ENCODE results near the gene NUP54. TPM values are rescaled to one million over a fixed set of nuclear protein-coding genes. Genes with fewer than 3 reads are reported as not detected.

The NUP54 gene
- total RNA-seq, 6 donors from 2014 or later, result 13.7 to 42.0 (median 29.4) TPM

- TF ChIP-seq POLR2A (IDR thresholded peaks at IDR 0.05) (no peak), POLR2AphosphoS5 (IDR thresholded peaks at IDR 0.05) (no peak), EP300 (IDR thresholded peaks at IDR 0.05) (no peak)
- TF ChIP-seq, protein P1, sequence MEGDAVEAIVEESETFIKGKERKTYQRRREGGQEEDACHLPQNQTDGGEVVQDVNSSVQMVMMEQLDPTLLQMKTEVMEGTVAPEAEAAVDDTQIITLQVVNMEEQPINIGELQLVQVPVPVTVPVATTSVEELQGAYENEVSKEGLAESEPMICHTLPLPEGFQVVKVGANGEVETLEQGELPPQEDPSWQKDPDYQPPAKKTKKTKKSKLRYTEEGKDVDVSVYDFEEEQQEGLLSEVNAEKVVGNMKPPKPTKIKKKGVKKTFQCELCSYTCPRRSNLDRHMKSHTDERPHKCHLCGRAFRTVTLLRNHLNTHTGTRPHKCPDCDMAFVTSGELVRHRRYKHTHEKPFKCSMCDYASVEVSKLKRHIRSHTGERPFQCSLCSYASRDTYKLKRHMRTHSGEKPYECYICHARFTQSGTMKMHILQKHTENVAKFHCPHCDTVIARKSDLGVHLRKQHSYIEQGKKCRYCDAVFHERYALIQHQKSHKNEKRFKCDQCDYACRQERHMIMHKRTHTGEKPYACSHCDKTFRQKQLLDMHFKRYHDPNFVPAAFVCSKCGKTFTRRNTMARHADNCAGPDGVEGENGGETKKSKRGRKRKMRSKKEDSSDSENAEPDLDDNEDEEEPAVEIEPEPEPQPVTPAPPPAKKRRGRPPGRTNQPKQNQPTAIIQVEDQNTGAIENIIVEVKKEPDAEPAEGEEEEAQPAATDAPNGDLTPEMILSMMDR (IDR thresholded peaks at IDR 0.05), result no peak
- 8 to 17% methylated on average over 2 of the region's 2 CpGs for WGBS, 2 donors
- no peak for DNase-seq
Measured at GRCh38 chr4:76156635-76157034, 8.4 kb upstream of the NUP54 start.

GRCh38 chr4:76155979-76156378, 7.8 kb upstream of the NUP54 start:
- TF ChIP-seq POLR2A (IDR thresholded peaks at IDR 0.05) (no peak), POLR2AphosphoS5 (IDR thresholded peaks at IDR 0.05) (no peak), EP300 (IDR thresholded peaks at IDR 0.05) (no peak)
- TF ChIP-seq, protein P1 (IDR thresholded peaks at IDR 0.05), result no peak
- Histone ChIP-seq H3K4me1 (no peaks in the 10 kb centered on the region), H3K4me3 (no peak overlapping the region), H3K27me3 (no peaks in the 10 kb centered on the region), H3K36me3 (peaks cover 0 to 28% (median 8%) of the 10 kb centered on the region in 4 donors), H3K27ac (no peak overlapping the region), H3K9me3 (no peaks in the 10 kb centered on the region)
- ATAC-seq (ENCODE audit: low FRiP score in 2 of 2), result no peak
- DNase-seq, result no peak
- 83 to 84% methylated on average over 3 of the region's 3 CpGs for WGBS, 2 donors

More at GRCh38 chr4:76156635-76157034, 8.4 kb upstream of the NUP54 start:
- H3K27me3 ChIP-seq, result no peaks in the 10 kb centered on the region
- H3K4me3 ChIP-seq, result no peak overlapping the region
- H3K27ac ChIP-seq, result no peak overlapping the region
- no peak for ATAC-seq (ENCODE audit: low FRiP score in 2 of 2)
- H3K36me3 ChIP-seq, result peaks cover 5 to 35% (median 15%) of the 10 kb centered on the region in 4 donors
- no peaks in the 10 kb centered on the region for H3K9me3 ChIP-seq
- H3K4me1 ChIP-seq, result no peaks in the 10 kb centered on the region

- ATAC-seq (ENCODE audit: low FRiP score in 2 of 2) (no peak), DNase-seq (no peak)
- TF ChIP-seq POLR2A (IDR thresholded peaks at IDR 0.05) (no peak), EP300 (IDR thresholded peaks at IDR 0.05) (no peak), POLR2AphosphoS5 (IDR thresholded peaks at IDR 0.05) (no peak)
- TF ChIP-seq, protein P1 (IDR thresholded peaks at IDR 0.05), result no peak
- Histone ChIP-seq H3K27ac (no peak overlapping the region), H3K27me3 (no peaks in the 10 kb centered on the region), H3K36me3 (peaks cover 0 to 2% (median 0%) of the 10 kb centered on the region in 4 donors), H3K4me3 (no peak overlapping the region), H3K9me3 (no peaks in the 10 kb centered on the region), H3K4me1 (peaks cover 5 to 10% (median 8%) of the 10 kb centered on the region in 4 donors)
- WGBS, 2 donors, result 92 to 93% methylated on average over 2 of the region's 2 CpGs
Measured at GRCh38 chr4:76153356-76153755, 5.2 kb upstream of the NUP54 start.

DNA sequence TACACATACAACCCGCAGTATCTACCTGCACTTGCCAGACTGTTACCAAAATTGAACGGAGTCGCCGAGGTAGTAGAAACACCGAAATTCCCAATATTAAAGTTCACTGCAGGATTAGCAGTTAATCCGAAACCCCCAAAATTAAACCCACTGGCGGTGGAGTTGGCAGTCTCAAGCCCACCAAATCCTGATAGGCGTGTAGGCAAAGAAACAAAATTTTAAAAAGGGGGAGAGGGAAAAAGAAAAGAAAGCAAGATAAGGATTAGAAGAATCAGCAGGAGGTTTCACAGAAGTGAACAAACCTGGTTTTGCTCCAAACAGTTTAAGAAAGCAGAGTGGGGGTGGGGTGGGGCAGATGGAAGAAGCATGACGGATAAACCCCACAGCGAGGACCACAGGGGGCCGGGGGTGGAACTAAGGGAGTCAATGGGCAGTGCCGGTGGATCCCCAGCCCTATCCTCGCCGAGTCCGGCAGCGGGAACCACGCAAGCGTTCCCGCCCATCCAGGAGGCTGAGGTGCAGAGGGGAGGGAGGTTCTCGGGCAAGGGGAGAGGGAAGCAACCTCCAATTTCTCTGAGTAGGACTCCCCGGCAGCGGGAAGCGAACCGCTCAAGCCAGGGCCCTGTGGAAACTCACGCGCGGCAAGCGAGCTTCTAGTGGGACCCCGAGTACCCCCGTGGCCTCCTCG, 599 bp downstream of the NUP54 start:
- ATAC-seq (ENCODE audit: low FRiP score in 2 of 2) (peak; percentile 89 to 91), DNase-seq (peak in 1 of 2 donors; percentile 81)
- Histone ChIP-seq H3K27me3 (no peaks in the 10 kb centered on the region), H3K27ac (peak overlapping the region; percentile 91 to 96 (median 95)), H3K4me3 (peak overlapping the region; percentile 79 to 98 (median 86)), H3K4me1 (peaks cover 23 to 36% (median 29%) of the 10 kb centered on the region in 4 donors), H3K9me3 (no peaks in the 10 kb centered on the region), H3K36me3 (peaks cover 0 to 14% (median 5%) of the 10 kb centered on the region in 4 donors)
- 2 to 3% methylated on average over 20 to 31 of the region's 31 CpGs for WGBS, 2 donors
- TF ChIP-seq POLR2AphosphoS5 (IDR thresholded peaks at IDR 0.05), result no peak
- TF ChIP-seq, protein P1 (IDR thresholded peaks at IDR 0.05), result no peak
- TF ChIP-seq EP300 (IDR thresholded peaks at IDR 0.05), result no peak
- TF ChIP-seq POLR2A (IDR thresholded peaks at IDR 0.05), result no peak

- Histone ChIP-seq H3K9me3 (no peaks in the 10 kb centered on the region), H3K4me1 (peaks cover 23 to 35% (median 29%) of the 10 kb centered on the region in 4 donors), H3K27me3 (no peaks in the 10 kb centered on the region), H3K27ac (no peak overlapping the region), H3K4me3 (no peak overlapping the region), H3K36me3 (peaks cover 0 to 44% (median 16%) of the 10 kb centered on the region in 4 donors)
- TF ChIP-seq EP300 (IDR thresholded peaks at IDR 0.05) (no peak), POLR2A (IDR thresholded peaks at IDR 0.05) (no peak)
- TF ChIP-seq, protein P1 (IDR thresholded peaks at IDR 0.05), result no peak
- no peak for ATAC-seq (ENCODE audit: low FRiP score in 2 of 2)
- DNase-seq, result no peak
Measured at GRCh38 chr4:76144546-76144945, 3.7 kb downstream of the NUP54 start.
